Endothelial cell of umbilical vein (primary cell): ENCODE data around the gene DDX52.

ENCODE experiments used
- JUN ChIP-seq: IDR thresholded peaks from 2 replicates; pipeline ENCODE4 v1.6.1; 2011; ENCODE audit warnings: borderline replicate concordance, low read depth; ENCODE audit not compliant: insufficient read length, insufficient read depth
- POLR2A ChIP-seq: IDR thresholded peaks from 2 replicates; pipeline ENCODE4 v1.6.1; 2012; ENCODE audit warnings: low read depth, mild to moderate bottlenecking, control low read depth, low read length
- POLR2AphosphoS5 ChIP-seq: IDR thresholded peaks from 2 replicates; pipeline ENCODE4 v1.6.1; 2012; ENCODE audit warnings: low read depth, mild to moderate bottlenecking, control low read depth, low read length, moderate library complexity; ENCODE audit not compliant: insufficient read depth
- TF ChIP-seq, protein P1 (sequence below), 2 donors: IDR thresholded peaks; 1 replicate in 1 of 2; 2 replicates in 1 of 2; pipeline ENCODE4 v1.5.1; 2011; ENCODE audit warnings: low read length in 2 of 2, mild to moderate bottlenecking in 2 of 2, moderate library complexity in 2 of 2, control low read depth in 1 of 2, inconsistent platforms in 1 of 2, low read depth in 1 of 2; ENCODE audit not compliant: insufficient read depth in 1 of 2; ENCODE audit errors: extremely low read depth in 1 of 2
- TF ChIP-seq, protein P2 (sequence below): IDR thresholded peaks from 2 replicates; pipeline ENCODE4 v1.6.1; 2011; ENCODE audit not compliant: insufficient read depth, insufficient read length

DNA sequence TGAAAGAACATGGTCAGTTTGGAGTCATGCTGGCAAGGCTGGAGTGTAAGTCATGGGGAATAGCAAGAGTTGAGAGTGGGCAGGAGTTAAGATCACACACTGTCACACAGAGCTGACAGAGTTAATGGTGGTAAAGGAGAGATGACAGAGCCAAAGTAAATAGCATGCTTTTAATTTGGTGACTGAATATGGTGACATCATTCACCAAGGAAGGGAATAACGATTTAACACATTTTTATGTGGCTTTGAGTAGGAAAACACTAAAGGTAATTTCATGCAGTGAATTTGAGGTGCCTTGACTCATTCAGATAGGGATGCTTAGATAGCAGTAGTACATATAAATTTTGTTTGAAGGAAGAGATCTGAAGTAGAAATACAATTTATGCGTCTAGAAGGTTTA is 76.1 kb downstream of the DDX52 start:
- no peak for TF ChIP-seq POLR2AphosphoS5
- TF ChIP-seq, protein P1, sequence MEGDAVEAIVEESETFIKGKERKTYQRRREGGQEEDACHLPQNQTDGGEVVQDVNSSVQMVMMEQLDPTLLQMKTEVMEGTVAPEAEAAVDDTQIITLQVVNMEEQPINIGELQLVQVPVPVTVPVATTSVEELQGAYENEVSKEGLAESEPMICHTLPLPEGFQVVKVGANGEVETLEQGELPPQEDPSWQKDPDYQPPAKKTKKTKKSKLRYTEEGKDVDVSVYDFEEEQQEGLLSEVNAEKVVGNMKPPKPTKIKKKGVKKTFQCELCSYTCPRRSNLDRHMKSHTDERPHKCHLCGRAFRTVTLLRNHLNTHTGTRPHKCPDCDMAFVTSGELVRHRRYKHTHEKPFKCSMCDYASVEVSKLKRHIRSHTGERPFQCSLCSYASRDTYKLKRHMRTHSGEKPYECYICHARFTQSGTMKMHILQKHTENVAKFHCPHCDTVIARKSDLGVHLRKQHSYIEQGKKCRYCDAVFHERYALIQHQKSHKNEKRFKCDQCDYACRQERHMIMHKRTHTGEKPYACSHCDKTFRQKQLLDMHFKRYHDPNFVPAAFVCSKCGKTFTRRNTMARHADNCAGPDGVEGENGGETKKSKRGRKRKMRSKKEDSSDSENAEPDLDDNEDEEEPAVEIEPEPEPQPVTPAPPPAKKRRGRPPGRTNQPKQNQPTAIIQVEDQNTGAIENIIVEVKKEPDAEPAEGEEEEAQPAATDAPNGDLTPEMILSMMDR (IDR thresholded peaks at IDR 0.05; ENCODE audit: extremely low read depth in 1 of 2, insufficient read depth in 1 of 2, low read depth in 1 of 2, low read length in 2 of 2), result no peak
- no peak for TF ChIP-seq JUN
- no peak for TF ChIP-seq POLR2A
- TF ChIP-seq, protein P2, sequence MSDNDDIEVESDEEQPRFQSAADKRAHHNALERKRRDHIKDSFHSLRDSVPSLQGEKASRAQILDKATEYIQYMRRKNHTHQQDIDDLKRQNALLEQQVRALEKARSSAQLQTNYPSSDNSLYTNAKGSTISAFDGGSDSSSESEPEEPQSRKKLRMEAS, result no peak
